ENCODE measurements around the gene GALNT7. TPM values are rescaled to one million over a fixed set of nuclear protein-coding genes. Genes with fewer than 3 reads are reported as not detected.

GALNT7 gene
- total RNA-seq, 1 donor, result 18.8 TPM

- H3K4me2 ChIP-seq (ENCODE audit: insufficient read depth, low read length), result no peak overlapping the region
- H3K9me3 ChIP-seq (ENCODE audit: low read depth, low read length), result peaks cover 1% of the 10 kb centered on the region
- no peaks in the 10 kb centered on the region for H3K79me2 ChIP-seq (ENCODE audit: insufficient read depth, low read length)
- no peaks in the 10 kb centered on the region for H3K27me3 ChIP-seq (ENCODE audit: insufficient read depth, low read length)
- H2AFZ ChIP-seq (ENCODE audit: low read length), result no peak overlapping the region
- TF ChIP-seq CTCF (IDR thresholded peaks at IDR 0.05; ENCODE audit: extremely low read depth, low read depth, low read length), result no peak
- H3K27ac ChIP-seq (ENCODE audit: low read depth, low read length), result no peak overlapping the region
- no peak overlapping the region for H3K4me3 ChIP-seq (ENCODE audit: insufficient read depth, low read length)
- no peak for DNase-seq (ENCODE audit: insufficient read length, low spot score, missing footprints)
- H3K4me1 ChIP-seq (ENCODE audit: insufficient read depth, low read length), result no peaks in the 10 kb centered on the region
- no peaks in the 10 kb centered on the region for H3K36me3 ChIP-seq (ENCODE audit: insufficient read depth, low read length)
- H4K20me1 ChIP-seq (ENCODE audit: insufficient read depth, low read length), result no peaks in the 10 kb centered on the region
These were observed 113.6 kb downstream of the GALNT7 start for GRCh38 chr4:173282256-173282562.

DNA sequence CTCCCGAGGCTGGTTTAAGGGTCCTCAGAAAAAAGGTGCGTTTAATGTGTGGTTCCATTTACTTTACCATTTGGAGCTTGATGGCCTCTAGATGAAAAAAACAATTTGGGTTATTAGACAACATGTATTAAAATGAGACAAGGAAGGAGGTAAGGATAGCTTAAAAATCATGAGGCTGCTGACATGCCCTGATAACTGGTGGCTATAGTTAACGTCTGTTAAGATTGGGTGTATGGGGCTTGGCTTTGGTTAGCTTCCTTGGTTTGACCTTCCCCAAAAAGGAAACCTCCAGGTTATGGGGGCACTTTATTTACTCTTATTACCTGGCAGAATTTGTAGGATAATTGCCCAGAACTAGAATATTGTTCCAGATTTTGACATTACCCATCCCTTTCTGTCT, 114.0 kb downstream of the GALNT7 start:
- Histone ChIP-seq H3K4me2 (ENCODE audit: insufficient read depth, low read length) (no peak overlapping the region), H3K9me3 (ENCODE audit: low read depth, low read length) (peaks cover 3% of the 10 kb centered on the region)
- no peak for DNase-seq (ENCODE audit: insufficient read length, low spot score, missing footprints)

GRCh38 chr4:173284463-173284862, 115.9 kb downstream of the GALNT7 start:
- Histone ChIP-seq H4K20me1 (ENCODE audit: insufficient read depth, low read length) (no peaks in the 10 kb centered on the region), H3K4me3 (ENCODE audit: insufficient read depth, low read length) (no peak overlapping the region), H2AFZ (ENCODE audit: low read length) (no peak overlapping the region), H3K4me2 (ENCODE audit: insufficient read depth, low read length) (no peak overlapping the region), H3K27me3 (ENCODE audit: insufficient read depth, low read length) (no peaks in the 10 kb centered on the region), H3K27ac (ENCODE audit: low read depth, low read length) (no peak overlapping the region), H3K4me1 (ENCODE audit: insufficient read depth, low read length) (no peaks in the 10 kb centered on the region), H3K79me2 (ENCODE audit: insufficient read depth, low read length) (no peaks in the 10 kb centered on the region), H3K9me3 (ENCODE audit: low read depth, low read length) (peaks cover 3% of the 10 kb centered on the region), H3K36me3 (ENCODE audit: insufficient read depth, low read length) (no peaks in the 10 kb centered on the region)
- DNase-seq (ENCODE audit: insufficient read length, low spot score, missing footprints), result no peak
- TF ChIP-seq CTCF (IDR thresholded peaks at IDR 0.05; ENCODE audit: extremely low read depth, low read depth, low read length), result no peak

More for the DNA sequence above, 114.0 kb downstream of the GALNT7 start:
- no peak for TF ChIP-seq CTCF (IDR thresholded peaks at IDR 0.05; ENCODE audit: extremely low read depth, low read depth, low read length)
- H3K79me2 ChIP-seq (ENCODE audit: insufficient read depth, low read length), result no peaks in the 10 kb centered on the region
- no peak overlapping the region for H2AFZ ChIP-seq (ENCODE audit: low read length)
- no peaks in the 10 kb centered on the region for H4K20me1 ChIP-seq (ENCODE audit: insufficient read depth, low read length)
- H3K4me1 ChIP-seq (ENCODE audit: insufficient read depth, low read length), result no peaks in the 10 kb centered on the region
- no peak overlapping the region for H3K4me3 ChIP-seq (ENCODE audit: insufficient read depth, low read length)
- H3K27me3 ChIP-seq (ENCODE audit: insufficient read depth, low read length), result no peaks in the 10 kb centered on the region
- H3K36me3 ChIP-seq (ENCODE audit: insufficient read depth, low read length), result no peaks in the 10 kb centered on the region
- no peak overlapping the region for H3K27ac ChIP-seq (ENCODE audit: low read depth, low read length)

DNA sequence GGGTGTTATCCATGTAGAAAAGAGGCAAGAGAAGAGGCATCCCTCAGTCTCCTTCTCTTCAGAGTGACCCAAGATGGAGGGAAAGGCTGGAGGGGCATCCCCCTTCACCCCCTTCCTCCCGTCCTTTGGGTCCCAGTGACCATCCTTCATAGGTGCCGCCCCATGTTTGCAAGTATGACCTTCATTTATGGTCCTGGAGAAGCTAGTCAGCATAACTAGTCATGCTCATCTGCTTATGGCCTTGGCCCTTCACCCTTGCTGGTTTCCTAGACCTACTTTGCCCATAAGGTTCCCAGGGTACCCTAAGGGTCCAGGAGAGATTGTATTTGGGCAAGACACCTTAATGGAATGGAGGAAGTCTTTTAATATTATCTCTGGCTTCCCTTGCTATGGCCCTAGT, 118.9 kb downstream of the GALNT7 start:
- no peaks in the 10 kb centered on the region for H3K79me2 ChIP-seq (ENCODE audit: insufficient read depth, low read length)
- H3K27me3 ChIP-seq (ENCODE audit: insufficient read depth, low read length), result no peaks in the 10 kb centered on the region
- no peak for TF ChIP-seq CTCF (IDR thresholded peaks at IDR 0.05; ENCODE audit: extremely low read depth, low read depth, low read length)
- DNase-seq (ENCODE audit: insufficient read length, low spot score, missing footprints), result peak; percentile 6
- H3K4me1 ChIP-seq (ENCODE audit: insufficient read depth, low read length), result no peaks in the 10 kb centered on the region
- H3K4me2 ChIP-seq (ENCODE audit: insufficient read depth, low read length), result no peak overlapping the region
- H3K4me3 ChIP-seq (ENCODE audit: insufficient read depth, low read length), result no peak overlapping the region
- no peak overlapping the region for H3K27ac ChIP-seq (ENCODE audit: low read depth, low read length)
- H2AFZ ChIP-seq (ENCODE audit: low read length), result no peak overlapping the region
- H3K9me3 ChIP-seq (ENCODE audit: low read depth, low read length), result peaks cover 3% of the 10 kb centered on the region
- no peaks in the 10 kb centered on the region for H4K20me1 ChIP-seq (ENCODE audit: insufficient read depth, low read length)
- H3K36me3 ChIP-seq (ENCODE audit: insufficient read depth, low read length), result no peaks in the 10 kb centered on the region

Data from osteoblast (primary cell).